CD1c-positive myeloid dendritic cell (primary cell): ENCODE results near the gene FTO.
A peak's percentile ranks its signal among the peaks of the same experiment; 100 is the strongest.
"Not testable (repeated sequence)": the region's sequence is repeated elsewhere in the genome, so short reads cannot be mapped to it uniquely, and the experiment has no call there.

Source experiments
- DNase-seq: peaks from one replicate; pipeline ENCODE4 v3.0.0-alpha.2; 2016; ENCODE audit errors: extremely low spot score

FTO gene

GRCh38 chr16:53826658-53827057, 122.7 kb downstream of the FTO start:
- DNase-seq, result no peak

GRCh38 chr16:53827741-53828140, 123.8 kb downstream of the FTO start:
- DNase-seq, result no peak

- no peak for DNase-seq
Measured at GRCh38 chr16:53829186-53829747, 125.3 kb downstream of the FTO start.

- DNase-seq, result peak; percentile 24
Measured at GRCh38 chr16:53832896-53833544, 129.1 kb downstream of the FTO start.

- no peak for DNase-seq
Measured at GRCh38 chr16:53836142-53836541, 132.2 kb downstream of the FTO start.

- no peak for DNase-seq
Measured at GRCh38 chr16:53836680-53837079, 132.7 kb downstream of the FTO start.

GRCh38 chr16:53837426-53837825, 133.5 kb downstream of the FTO start:
- no peak for DNase-seq

- DNase-seq, result no peak
Measured at GRCh38 chr16:53839150-53839549, 135.2 kb downstream of the FTO start.

GRCh38 chr16:53840456-53840855, 136.5 kb downstream of the FTO start:
- DNase-seq, result no peak

GRCh38 chr16:53841884-53842283, 137.9 kb downstream of the FTO start:
- DNase-seq, result no peak

- no peak for DNase-seq
Measured at GRCh38 chr16:53843084-53843483, 139.1 kb downstream of the FTO start.

GRCh38 chr16:53844804-53845203, 140.8 kb downstream of the FTO start:
- DNase-seq, result no peak

- not testable (repeated sequence) for DNase-seq
Measured at GRCh38 chr16:53846549-53846948, 142.6 kb downstream of the FTO start.

- DNase-seq, result no peak
Measured at GRCh38 chr16:53846971-53847370, 143.0 kb downstream of the FTO start.

- DNase-seq, result no peak
Measured at GRCh38 chr16:53848277-53848942, 144.5 kb downstream of the FTO start.

- no peak for DNase-seq
Measured at GRCh38 chr16:53848950-53849349, 145.0 kb downstream of the FTO start.

- no peak for DNase-seq
Measured at GRCh38 chr16:53849585-53849984, 145.6 kb downstream of the FTO start.

GRCh38 chr16:53849994-53850393, 146.0 kb downstream of the FTO start:
- DNase-seq, result no peak

GRCh38 chr16:53852678-53853077, 148.7 kb downstream of the FTO start:
- no peak for DNase-seq

GRCh38 chr16:53855056-53855455, 151.1 kb downstream of the FTO start:
- peak; percentile 16 for DNase-seq

- DNase-seq, result no peak
Measured at GRCh38 chr16:53855511-53855910, 151.6 kb downstream of the FTO start.

- no peak for DNase-seq
Measured at GRCh38 chr16:53859995-53860540, 156.1 kb downstream of the FTO start.

GRCh38 chr16:53863861-53864260, 159.9 kb downstream of the FTO start:
- no peak for DNase-seq
